Activated naive CD8-positive, alpha-beta T cell (primary cell): ENCODE results near the gene CNTF.
A peak's percentile ranks its signal among the peaks of the same experiment; 100 is the strongest.

ENCODE experiments used
- H3K27ac Mint-ChIP-seq: one replicate; pipeline ENCODE4 v1.8.0; 2021; ENCODE audit warnings: mixed read lengths
- H3K27me3 Mint-ChIP-seq: one replicate; pipeline ENCODE4 v1.8.0; 2021; ENCODE audit warnings: mixed read lengths
- H3K36me3 Mint-ChIP-seq: one replicate; pipeline ENCODE4 v1.8.0; 2021; ENCODE audit warnings: mixed read lengths
- H3K4me1 Mint-ChIP-seq: one replicate; pipeline ENCODE4 v1.8.0; 2021; ENCODE audit warnings: low read depth, mixed read lengths
- H3K4me3 Mint-ChIP-seq: one replicate; pipeline ENCODE4 v1.8.0; 2021; ENCODE audit warnings: mild to moderate bottlenecking, mixed read lengths
- H3K9me3 Mint-ChIP-seq: one replicate; pipeline ENCODE4 v1.8.0; 2021; ENCODE audit warnings: low read depth, mixed read lengths

Gene CNTF

DNA sequence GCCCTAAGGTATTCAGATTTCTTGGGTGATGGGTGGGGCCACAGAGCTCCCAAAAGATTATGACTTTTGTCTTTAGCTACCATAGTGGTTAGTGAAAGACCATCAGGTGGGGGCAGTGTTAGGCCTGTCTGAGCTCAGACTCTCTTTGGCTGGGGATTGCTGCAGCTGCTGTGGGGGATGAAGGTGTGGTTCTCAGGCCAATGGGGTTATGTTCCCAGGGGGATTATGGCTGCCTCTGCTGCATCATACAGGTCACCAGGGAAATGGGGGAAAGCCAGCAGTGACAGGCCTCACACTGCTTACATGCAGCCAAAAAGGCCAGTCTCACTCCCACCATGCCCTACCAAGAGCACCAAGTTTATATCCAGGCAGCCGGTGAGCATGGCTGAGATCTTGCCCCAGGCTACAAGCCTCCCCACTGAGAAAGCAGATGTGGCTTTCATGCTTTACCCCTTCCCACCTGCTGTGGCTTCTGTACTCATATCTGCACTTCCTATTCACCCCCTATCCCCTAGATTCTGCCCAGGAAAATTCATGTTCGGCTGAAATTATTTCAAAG is 24.8 kb downstream of the CNTF start:
- H3K27ac Mint-ChIP-seq: no peak overlapping the region
- H3K9me3 Mint-ChIP-seq: peaks cover 3% of the 10 kb centered on the region
- peaks cover 12% of the 10 kb centered on the region for H3K36me3 Mint-ChIP-seq
- no peaks in the 10 kb centered on the region for H3K4me1 Mint-ChIP-seq
- no peak overlapping the region for H3K4me3 Mint-ChIP-seq
- no peaks in the 10 kb centered on the region for H3K27me3 Mint-ChIP-seq

DNA sequence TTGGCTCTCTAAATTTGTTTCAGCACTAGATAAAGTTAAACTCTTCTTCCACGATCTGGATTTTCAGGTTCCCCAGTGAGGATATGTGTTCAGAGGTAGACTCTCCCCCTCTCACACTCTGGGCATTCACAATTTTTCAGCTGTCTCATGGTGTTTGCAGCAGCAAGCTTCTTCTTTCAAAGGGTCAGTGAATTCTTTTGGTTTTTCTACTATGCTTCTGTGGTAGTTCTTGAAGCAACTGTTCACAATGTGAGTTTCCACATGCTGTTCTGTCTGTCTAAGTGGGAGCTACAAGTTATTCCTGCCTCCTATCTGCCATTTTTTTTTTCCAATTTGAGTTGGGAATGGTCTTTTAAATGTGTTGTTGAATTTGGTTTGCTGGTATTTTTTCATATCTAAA is 25.4 kb downstream of the CNTF start:
- H3K27ac Mint-ChIP-seq: no peak overlapping the region
- no peaks in the 10 kb centered on the region for H3K27me3 Mint-ChIP-seq
- no peak overlapping the region for H3K4me3 Mint-ChIP-seq
- H3K9me3 Mint-ChIP-seq: peaks cover 3% of the 10 kb centered on the region
- no peaks in the 10 kb centered on the region for H3K4me1 Mint-ChIP-seq
- H3K36me3 Mint-ChIP-seq: peaks cover 12% of the 10 kb centered on the region

DNA sequence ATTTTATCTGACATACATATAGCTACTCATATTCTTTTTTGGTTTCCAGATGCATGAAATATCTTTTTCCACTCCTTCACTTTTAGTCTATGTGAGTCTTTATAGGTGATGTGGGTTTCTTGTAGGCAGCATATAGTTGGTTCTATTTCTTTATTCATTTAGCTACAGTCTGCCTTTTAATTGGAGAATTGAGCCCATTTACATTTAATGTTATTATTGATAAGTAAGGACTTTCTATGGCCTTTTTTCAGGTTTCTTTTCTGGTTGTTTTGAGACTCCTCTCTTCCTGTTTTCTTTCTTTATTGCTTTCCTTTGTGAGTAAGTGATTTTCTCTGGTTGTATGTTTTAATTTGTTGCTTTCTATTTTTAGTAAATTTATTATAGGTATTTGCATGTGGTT is 27.2 kb downstream of the CNTF start:
- peaks cover 12% of the 10 kb centered on the region for H3K36me3 Mint-ChIP-seq
- no peaks in the 10 kb centered on the region for H3K27me3 Mint-ChIP-seq
- peaks cover 7% of the 10 kb centered on the region for H3K4me1 Mint-ChIP-seq
- no peak overlapping the region for H3K4me3 Mint-ChIP-seq
- H3K27ac Mint-ChIP-seq: no peak overlapping the region
- peaks cover 3% of the 10 kb centered on the region for H3K9me3 Mint-ChIP-seq

DNA sequence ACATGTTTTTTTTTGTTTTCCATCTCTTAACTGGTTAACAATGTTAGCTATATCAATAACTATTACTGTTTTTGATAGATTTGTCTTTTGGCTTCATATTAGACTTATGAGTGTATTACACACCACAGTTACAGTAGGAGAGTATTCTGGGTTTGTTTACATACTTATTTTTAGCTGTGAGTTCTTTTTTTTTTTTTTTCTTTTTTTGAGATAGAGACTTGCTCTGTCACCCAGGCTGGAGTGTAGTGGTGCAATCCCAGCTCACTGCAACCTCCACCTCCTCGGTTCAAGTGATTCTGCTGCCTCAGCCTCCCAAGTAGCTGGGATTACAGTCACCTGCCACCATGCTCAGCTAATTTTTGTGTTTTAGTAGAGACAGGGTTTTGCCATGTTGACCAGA is 28.0 kb downstream of the CNTF start:
- Mint-ChIP-seq H3K27me3 (no peaks in the 10 kb centered on the region), H3K27ac (no peak overlapping the region), H3K4me3 (no peak overlapping the region), H3K4me1 (peaks cover 15% of the 10 kb centered on the region), H3K9me3 (peaks cover 3% of the 10 kb centered on the region), H3K36me3 (peaks cover 9% of the 10 kb centered on the region)

DNA sequence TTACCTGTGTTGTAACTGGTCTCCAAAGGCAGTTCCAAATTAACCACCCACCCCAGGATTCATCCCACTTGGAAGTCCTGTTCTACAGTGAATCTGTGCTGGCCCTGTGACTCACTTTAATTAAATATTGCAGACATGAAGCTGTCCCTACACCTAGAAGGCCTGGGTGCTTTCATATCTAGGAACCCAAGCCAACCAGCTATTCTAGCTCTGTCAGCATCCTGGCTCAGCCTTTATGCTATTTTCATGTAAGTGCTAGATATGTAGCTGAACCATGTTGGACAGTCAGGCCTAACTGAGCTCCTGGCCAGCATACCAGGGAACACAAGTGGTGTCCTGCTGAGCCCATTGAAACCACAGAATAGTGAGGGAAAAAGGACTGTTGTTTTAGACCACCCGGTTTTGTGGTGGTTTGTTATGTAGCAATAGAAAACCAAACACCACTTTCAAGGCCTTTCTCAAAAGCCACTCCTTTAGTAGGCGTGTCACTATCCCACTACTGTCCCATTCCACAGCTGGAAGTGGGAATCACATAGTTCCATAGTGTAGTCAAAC is 30.3 kb downstream of the CNTF start:
- Mint-ChIP-seq H3K9me3 (peaks cover 3% of the 10 kb centered on the region), H3K4me3 (no peak overlapping the region), H3K27me3 (no peaks in the 10 kb centered on the region), H3K4me1 (peaks cover 15% of the 10 kb centered on the region), H3K36me3 (no peaks in the 10 kb centered on the region), H3K27ac (no peak overlapping the region)

DNA sequence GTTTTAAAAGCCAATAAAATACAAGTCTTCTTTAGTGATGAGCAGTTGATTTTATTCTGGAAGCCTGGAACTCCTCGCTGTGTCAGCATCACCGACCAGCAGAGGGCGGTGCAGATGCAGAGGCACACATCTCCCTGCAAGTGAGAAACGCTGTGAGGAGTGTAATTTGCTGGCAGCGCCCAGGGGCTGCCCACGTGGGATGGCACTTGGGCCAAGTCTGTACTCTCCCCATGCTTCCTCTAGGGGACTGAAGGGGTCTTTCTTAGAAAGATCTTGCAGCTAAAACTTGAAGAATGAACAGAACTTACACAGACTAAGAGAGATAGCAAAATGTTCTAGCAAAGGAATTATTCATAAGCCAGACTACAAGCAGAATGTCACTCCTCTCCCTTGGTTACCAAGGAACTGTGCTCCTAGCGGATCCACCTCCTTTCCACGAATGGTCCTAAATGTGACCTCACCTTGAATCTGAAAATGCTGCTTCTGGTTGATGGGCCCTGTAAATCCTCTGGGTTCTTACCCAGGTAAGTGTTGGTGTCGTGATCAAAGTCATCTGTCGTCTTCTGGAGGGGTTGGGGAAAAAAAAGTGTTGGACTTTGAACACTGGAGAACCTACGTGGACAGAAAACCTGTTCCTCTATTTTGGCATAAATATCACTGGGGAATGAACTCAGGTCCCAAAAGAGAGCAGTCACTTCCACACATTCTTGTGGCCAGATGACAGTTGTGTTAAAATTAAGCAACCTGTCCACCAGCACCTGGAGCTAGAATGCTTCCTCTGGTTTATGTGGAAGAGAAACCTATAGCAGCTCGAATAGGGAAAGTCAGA is 31.8 kb downstream of the CNTF start:
- H3K36me3 Mint-ChIP-seq: no peaks in the 10 kb centered on the region
- H3K27me3 Mint-ChIP-seq: no peaks in the 10 kb centered on the region
- H3K4me3 Mint-ChIP-seq: no peak overlapping the region
- peaks cover 15% of the 10 kb centered on the region for H3K4me1 Mint-ChIP-seq
- peak overlapping the region; percentile 67 for H3K27ac Mint-ChIP-seq
- peaks cover 3% of the 10 kb centered on the region for H3K9me3 Mint-ChIP-seq

DNA sequence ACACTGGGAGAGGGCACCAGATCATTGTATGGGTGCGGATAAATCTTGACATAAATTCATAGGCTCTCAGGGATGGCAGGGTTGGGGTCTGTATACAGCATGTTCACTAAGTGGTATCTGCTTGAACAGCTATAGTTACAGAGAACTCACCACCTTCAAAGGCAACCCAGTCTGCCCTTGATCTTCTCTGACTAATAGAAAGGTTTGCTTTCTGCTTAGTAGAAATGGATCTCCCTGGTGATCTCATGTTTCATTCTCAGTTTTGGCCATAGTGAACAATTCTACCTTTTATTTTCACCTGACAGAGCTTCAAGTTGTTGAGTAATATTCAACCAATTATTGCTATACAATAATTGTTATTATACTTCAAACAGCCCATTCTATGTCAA is 32.4 kb downstream of the CNTF start:
- Mint-ChIP-seq H3K4me1 (peaks cover 15% of the 10 kb centered on the region), H3K36me3 (no peaks in the 10 kb centered on the region), H3K27ac (no peak overlapping the region), H3K27me3 (no peaks in the 10 kb centered on the region), H3K4me3 (no peak overlapping the region), H3K9me3 (peaks cover 3% of the 10 kb centered on the region)

DNA sequence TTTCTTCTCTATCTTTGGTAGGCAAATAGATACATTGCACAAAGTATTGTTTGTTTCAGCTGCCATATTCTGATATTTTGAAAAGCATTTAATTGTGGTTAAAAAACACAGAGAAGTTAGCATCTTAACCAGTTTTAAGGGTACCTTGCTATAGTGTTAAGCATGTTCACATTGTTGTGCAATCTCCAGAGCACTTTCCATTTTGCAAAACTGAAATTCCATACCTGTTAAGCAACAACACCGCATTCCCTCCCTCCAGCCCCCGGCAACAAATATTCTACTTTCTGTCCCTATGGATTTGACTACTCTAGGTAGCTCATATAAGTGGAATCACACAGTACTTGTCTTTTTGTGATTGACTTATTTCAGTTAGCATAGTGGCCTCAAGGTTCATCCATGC is 33.9 kb downstream of the CNTF start:
- H3K9me3 Mint-ChIP-seq: no peaks in the 10 kb centered on the region

DNA sequence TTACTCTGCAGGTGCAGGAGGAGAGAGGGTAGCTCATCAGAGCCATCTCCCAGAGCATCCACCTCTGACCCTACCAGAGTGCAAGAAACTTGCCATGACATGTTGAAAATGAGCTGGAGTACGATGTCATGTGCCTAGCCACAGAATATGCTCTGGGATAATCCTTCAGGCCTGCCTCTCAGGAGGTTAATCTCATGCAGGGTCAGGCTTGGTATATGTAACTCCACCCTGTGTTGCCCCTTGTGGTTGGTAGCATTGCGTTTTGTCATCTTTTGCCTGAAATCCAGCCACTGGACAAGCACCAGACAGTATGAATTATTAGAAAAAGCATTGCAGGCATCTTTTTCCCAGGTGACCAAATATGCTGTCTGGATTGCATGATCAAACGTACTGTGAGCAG is 36.2 kb downstream of the CNTF start:
- H3K27me3 Mint-ChIP-seq: no peaks in the 10 kb centered on the region
- H3K9me3 Mint-ChIP-seq: no peaks in the 10 kb centered on the region
- no peak overlapping the region for H3K4me3 Mint-ChIP-seq
- peaks cover 15% of the 10 kb centered on the region for H3K4me1 Mint-ChIP-seq
- no peaks in the 10 kb centered on the region for H3K36me3 Mint-ChIP-seq
- H3K27ac Mint-ChIP-seq: no peak overlapping the region

More for the DNA sequence above, 33.9 kb downstream of the CNTF start:
- no peaks in the 10 kb centered on the region for H3K27me3 Mint-ChIP-seq
- H3K4me1 Mint-ChIP-seq: peaks cover 15% of the 10 kb centered on the region
- no peak overlapping the region for H3K4me3 Mint-ChIP-seq
- H3K27ac Mint-ChIP-seq: no peak overlapping the region
- H3K36me3 Mint-ChIP-seq: no peaks in the 10 kb centered on the region

DNA sequence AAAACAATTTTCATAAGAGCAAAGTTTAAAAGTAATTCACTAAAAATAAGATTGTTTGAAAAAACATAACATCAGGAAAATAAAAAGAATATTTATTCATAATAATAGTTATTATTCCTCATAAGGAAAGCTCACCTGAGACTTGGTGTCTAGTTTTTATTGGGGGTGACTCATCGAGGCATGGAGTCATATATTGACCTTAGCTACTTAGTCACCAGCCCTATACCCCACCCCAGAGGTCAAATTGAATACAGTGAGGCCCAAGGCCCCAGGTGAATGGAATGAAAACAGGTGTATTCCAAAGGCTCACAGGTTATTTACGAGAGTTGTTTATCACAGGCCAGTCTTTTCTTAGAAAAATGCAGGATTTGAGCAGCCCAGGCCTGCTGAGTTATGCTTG is 36.9 kb downstream of the CNTF start:
- H3K36me3 Mint-ChIP-seq: no peaks in the 10 kb centered on the region
- no peaks in the 10 kb centered on the region for H3K9me3 Mint-ChIP-seq
- no peak overlapping the region for H3K27ac Mint-ChIP-seq
- H3K27me3 Mint-ChIP-seq: peaks cover 6% of the 10 kb centered on the region
- peaks cover 10% of the 10 kb centered on the region for H3K4me1 Mint-ChIP-seq
- H3K4me3 Mint-ChIP-seq: no peak overlapping the region

DNA sequence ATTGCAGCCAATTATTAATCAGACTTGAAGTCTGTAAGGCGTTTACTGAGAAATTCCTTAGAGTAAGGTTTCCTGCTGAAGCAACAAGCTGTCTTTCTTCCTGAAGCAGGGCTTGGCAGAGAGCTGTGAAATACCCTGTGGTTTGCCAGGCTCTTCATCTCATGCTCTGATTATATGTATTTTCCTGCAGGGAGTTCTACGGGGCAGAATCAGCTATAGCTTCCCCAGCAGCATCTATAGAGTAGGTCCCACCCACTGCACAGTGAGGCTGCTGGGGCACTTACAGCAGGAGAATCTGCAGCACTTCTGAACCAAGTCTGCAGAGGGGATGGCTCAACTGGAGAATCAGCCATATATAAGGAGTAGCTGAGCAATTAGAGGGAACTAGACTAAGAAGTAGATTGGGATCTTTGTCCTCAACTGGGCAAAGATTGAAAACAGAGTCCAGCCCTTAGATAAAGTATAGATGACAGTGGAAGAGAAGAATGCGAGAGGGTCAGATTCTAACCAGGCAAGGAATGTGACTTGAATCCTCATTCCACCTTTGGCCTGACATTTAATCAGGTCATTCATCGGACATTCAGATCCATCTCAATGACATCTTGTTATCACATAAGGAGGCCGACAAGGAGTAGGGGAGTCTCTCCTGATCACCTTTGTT is 37.6 kb downstream of the CNTF start:
- Mint-ChIP-seq H3K9me3 (no peaks in the 10 kb centered on the region), H3K4me1 (peaks cover 4% of the 10 kb centered on the region), H3K4me3 (no peak overlapping the region), H3K27me3 (peaks cover 6% of the 10 kb centered on the region), H3K27ac (no peak overlapping the region), H3K36me3 (no peaks in the 10 kb centered on the region)

DNA sequence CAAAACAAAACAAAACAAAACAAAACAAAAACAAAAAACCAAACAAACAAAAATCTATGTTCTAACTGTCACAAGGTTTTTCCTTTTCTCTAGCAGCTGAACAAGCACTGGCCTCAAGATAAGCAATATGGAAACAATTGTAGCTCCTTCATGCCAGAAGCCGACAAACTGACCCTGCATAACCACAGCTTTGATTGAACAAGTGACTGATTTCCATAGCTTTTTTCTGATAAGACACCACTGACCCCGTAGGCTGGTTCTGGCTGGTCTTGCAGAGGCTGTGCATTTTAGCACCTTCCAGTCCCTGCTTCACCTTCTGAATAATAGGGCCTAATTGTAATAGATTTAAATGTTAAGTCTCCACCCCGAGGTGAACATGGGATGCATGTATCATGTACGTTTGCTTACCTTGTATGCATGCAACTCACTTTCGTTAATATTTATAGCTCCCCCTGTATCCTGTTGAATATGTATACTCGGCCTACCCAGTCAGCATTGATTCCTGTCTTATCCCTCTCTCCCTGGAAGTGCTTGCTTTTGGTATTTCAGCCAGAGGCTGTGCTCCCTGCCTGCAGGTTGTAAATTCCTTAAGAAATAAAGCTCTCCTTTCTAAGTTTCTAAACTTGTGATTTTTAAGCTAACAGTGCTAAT is 49.6 kb downstream of the CNTF start:
- Mint-ChIP-seq H3K27me3 (no peaks in the 10 kb centered on the region), H3K4me1 (no peaks in the 10 kb centered on the region), H3K36me3 (no peaks in the 10 kb centered on the region), H3K4me3 (no peak overlapping the region), H3K27ac (no peak overlapping the region), H3K9me3 (no peaks in the 10 kb centered on the region)

DNA sequence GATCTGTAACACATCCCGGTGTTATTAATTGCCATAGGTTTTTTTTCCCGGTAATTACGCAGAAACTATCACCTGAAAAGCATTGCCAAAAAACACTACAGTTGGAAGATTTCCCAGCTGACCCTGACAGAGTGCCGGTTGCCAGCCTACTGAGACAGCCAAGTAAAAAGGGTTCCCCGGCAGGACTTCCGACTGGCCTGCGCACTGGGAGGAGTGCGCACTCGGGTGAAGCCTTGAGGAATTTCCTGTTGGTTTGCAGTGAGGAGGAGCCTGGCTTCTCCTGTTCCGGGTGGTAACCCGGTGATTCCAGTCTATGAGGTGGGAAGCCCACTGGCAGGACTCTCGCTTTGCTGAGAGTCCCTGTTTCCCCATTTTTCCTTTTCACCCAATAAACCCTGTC is 52.1 kb downstream of the CNTF start:
- H3K9me3 Mint-ChIP-seq: no peaks in the 10 kb centered on the region
- H3K36me3 Mint-ChIP-seq: no peaks in the 10 kb centered on the region
- H3K27ac Mint-ChIP-seq: no peak overlapping the region
- H3K4me3 Mint-ChIP-seq: no peak overlapping the region
- H3K27me3 Mint-ChIP-seq: no peaks in the 10 kb centered on the region
- no peaks in the 10 kb centered on the region for H3K4me1 Mint-ChIP-seq
